Stomach (tissue), 4 donors: Measurements from ENCODE around the gene PHETA2.

Experiments
- CTCF ChIP-seq, 7 experiments: fragments of 450-650 bp in 4 of 7; fragments of 200-600 bp in 3 of 7; sonication (generic) in 3 of 7; IDR thresholded peaks; one replicate each; pipeline ENCODE4 v1.5.1; 2016 to 2019; ENCODE audit warnings: antibody characterized with exemption in 7 of 7, control low read depth in 2 of 7, mild to moderate bottlenecking in 1 of 7
- EP300 ChIP-seq: sonication (generic); formaldehyde crosslinking; IDR thresholded peaks from one replicate; pipeline ENCODE4 v1.6.1; 2017; ENCODE audit warnings: antibody characterized with exemption
- POLR2A ChIP-seq, 4 donors: fragments of 450-650 bp; IDR thresholded peaks; one replicate each; pipeline ENCODE4 v1.6.1; 2016; ENCODE audit warnings: antibody characterized with exemption in 4 of 4, control low read depth in 2 of 4, mild to moderate bottlenecking in 1 of 4, moderate library complexity in 1 of 4
- POLR2AphosphoS5 ChIP-seq, 3 donors: sonication (generic); formaldehyde crosslinking; IDR thresholded peaks; one replicate each; pipeline ENCODE4 v1.6.1; 2016; ENCODE audit warnings: antibody characterized with exemption in 3 of 3

- TF ChIP-seq POLR2A (IDR thresholded peaks at IDR 0.05): peak in 2 of 4 donors; percentile 85 to 90
- TF ChIP-seq CTCF (IDR thresholded peaks at IDR 0.05): peak in 6 of 7 experiments; percentile 58 to 98 (median 87)
- peak; percentile 90 to 99 (median 98) for TF ChIP-seq POLR2AphosphoS5 (IDR thresholded peaks at IDR 0.05)
- TF ChIP-seq EP300: no peak
These were observed 16.8 kb downstream of the PHETA2 start, which contains the start of gene NDUFA6 for GRCh38 chr22:42090596-42091454.
